Measurements from ENCODE around the gene UGT1A9. TPM values are rescaled to one million over a fixed set of nuclear protein-coding genes. Genes with fewer than 3 reads are reported as not detected.

UGT1A9 gene
- total and polyA plus RNA-seq, 10 of the 15 experiments (the other 5 are each of a cell fraction or from before 2014, with no cell fraction given) = 0.07 TPM; not detected in 9

- TF ChIP-seq CEBPZ (IDR thresholded peaks at IDR 0.05; ENCODE audit: low read depth, low read length) = no peak
- no peak for TF ChIP-seq PAX8 (IDR thresholded peaks at IDR 0.05)
- peak; percentile 82 to 87 (median 85) for TF ChIP-seq CTCF (IDR thresholded peaks at IDR 0.05 in 2 of 3, conservative IDR thresholded peaks at IDR 0.05 in 1 of 3; ENCODE audit: control insufficient read depth in 2 of 3, extremely low read depth in 1 of 3, insufficient read depth in 1 of 3, low read depth in 3 of 3, low read length in 3 of 3)
These were observed 39.8 kb downstream of the UGT1A9 start (continued) for GRCh38 chr2:233711312-233712008.

GRCh38 chr2:233712611-233713261 is 41.0 kb downstream of the UGT1A9 start, which contains the start of gene UGT1A5:
Gene UGT1A5, plus strand, starts transcription at chr2:233712907. Its CDS starts 85 bp downstream, at chr2:233712992.
- H3K4me2 ChIP-seq (ENCODE audit: control insufficient read depth, insufficient read depth) = no peak within 1 kb of the TSS
- H3K9ac ChIP-seq (ENCODE audit: control insufficient read depth, insufficient read depth, low read length) = no peak within 1 kb of the TSS
- POLR2A ChIA-PET = no interaction called here
- DNase-seq (ENCODE audit: low read depth, low spot score) (no peak), ATAC-seq (no peak), FAIRE-seq (no peak)
- no peaks in the 10 kb centered on the region for H3K36me3 ChIP-seq (ENCODE audit: control insufficient read depth in 2 of 2, insufficient read depth in 2 of 2, low read length in 1 of 2)
- no peaks in the 10 kb centered on the region for H4K20me1 ChIP-seq (ENCODE audit: control insufficient read depth, insufficient read depth)
- H3K27ac ChIP-seq (ENCODE audit: control insufficient read depth, insufficient read depth) = no peak within 1 kb of the TSS
- H2AFZ ChIP-seq (ENCODE audit: control insufficient read depth, low read depth, low read length) = no peak within 1 kb of the TSS
- H3K4me1 ChIP-seq (ENCODE audit: control insufficient read depth, insufficient read depth, low read length) = no peaks in the 10 kb centered on the region
- no peak within 1 kb of the TSS for H3K4me3 ChIP-seq
- WGBS (ENCODE audit: insufficient coverage, insufficient replicate concordance, low lambda C conversion rate, missing lambda C conversion rate) = 49% methylated on average over 14 of the region's 14 CpGs
- intact Hi-C loops (cut with micrococcal nuclease; ENCODE audit: unreplicated experiment) = loop anchor here (10.0 kb wide), 1 partner anchor 228 kb away; no protein-coding TSS in a partner anchor
- CTCF ChIA-PET = interaction anchor here (0.7 to 2.0 kb wide), 5 partner anchors 9 to 309 kb away, joined by 3 to 10 read pairs (median 3); no protein-coding TSS in a partner anchor
- RAD21 ChIA-PET (ENCODE audit: unreplicated experiment) = no interaction called here
- BruUV-seq (replicated peaks) = no TSS peak
- no peaks in the 10 kb centered on the region; the same call in 1 of the 3 replicates for H3K9me3 ChIP-seq (replicated peaks; ENCODE audit: control insufficient read depth, insufficient read depth, low read length)
- peaks cover 0 to 4% of the 10 kb centered on the region in 2 experiments; a peak in 2 of 4 replicates for H3K27me3 ChIP-seq (replicated peaks in 1 of 2; ENCODE audit: control insufficient read depth in 2 of 2, insufficient read depth in 2 of 2, low read length in 1 of 2)
- in situ Hi-C loops (cut with MboI) = no loop called here
- no peaks in the 10 kb centered on the region for H3K79me2 ChIP-seq (ENCODE audit: control insufficient read depth, insufficient read depth, low read length)
- SMC1A ChIA-PET (ENCODE audit: uncharacterized antibody, unreplicated experiment) = interaction anchor here (2.2 kb wide), 1 partner anchor 307 kb away, joined by 10 read pairs; no protein-coding TSS in a partner anchor
- TF ChIP-seq RELA (IDR thresholded peaks at IDR 0.05; ENCODE audit: borderline replicate concordance, partially characterized antibody) (no peak), ELK1 (IDR thresholded peaks at IDR 0.05; ENCODE audit: low read depth, low read length) (no peak), GATAD2B (conservative IDR thresholded peaks at IDR 0.05; ENCODE audit: low read depth) (no peak), PAX5 (IDR thresholded peaks at IDR 0.05; ENCODE audit: borderline replicate concordance, low read depth, low read length) (no peak), HDGF (IDR thresholded peaks at IDR 0.05) (no peak), NFXL1 (IDR thresholded peaks at IDR 0.05; ENCODE audit: borderline replicate concordance) (no peak), USF2 (IDR thresholded peaks at IDR 0.05; ENCODE audit: borderline replicate concordance, low read depth, low read length) (no peak), RAD21 (IDR thresholded peaks at IDR 0.05; ENCODE audit: insufficient read depth, low read depth, low read length) (no peak), CBX5 (IDR thresholded peaks at IDR 0.05; ENCODE audit: low read depth) (no peak), CBX3 (IDR thresholded peaks at IDR 0.05; ENCODE audit: borderline replicate concordance, low read depth) (no peak)
